Stimulated activated CD8-positive, alpha-beta memory T cell treated with anti-CD3 and anti-CD28 coated beads, Interleukin-4, amount 100 ng/mL, for 48 hours (primary cell): ENCODE results near the gene CCL18.
"Not testable (repeated sequence)": the region's sequence is repeated elsewhere in the genome, so short reads cannot be mapped to it uniquely, and the experiment has no call there.

ENCODE experiments used
- DNase-seq: peaks from one replicate; pipeline ENCODE4 v3.0.0-alpha.2; 2020

The CCL18 gene, protein sequence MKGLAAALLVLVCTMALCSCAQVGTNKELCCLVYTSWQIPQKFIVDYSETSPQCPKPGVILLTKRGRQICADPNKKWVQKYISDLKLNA

DNA sequence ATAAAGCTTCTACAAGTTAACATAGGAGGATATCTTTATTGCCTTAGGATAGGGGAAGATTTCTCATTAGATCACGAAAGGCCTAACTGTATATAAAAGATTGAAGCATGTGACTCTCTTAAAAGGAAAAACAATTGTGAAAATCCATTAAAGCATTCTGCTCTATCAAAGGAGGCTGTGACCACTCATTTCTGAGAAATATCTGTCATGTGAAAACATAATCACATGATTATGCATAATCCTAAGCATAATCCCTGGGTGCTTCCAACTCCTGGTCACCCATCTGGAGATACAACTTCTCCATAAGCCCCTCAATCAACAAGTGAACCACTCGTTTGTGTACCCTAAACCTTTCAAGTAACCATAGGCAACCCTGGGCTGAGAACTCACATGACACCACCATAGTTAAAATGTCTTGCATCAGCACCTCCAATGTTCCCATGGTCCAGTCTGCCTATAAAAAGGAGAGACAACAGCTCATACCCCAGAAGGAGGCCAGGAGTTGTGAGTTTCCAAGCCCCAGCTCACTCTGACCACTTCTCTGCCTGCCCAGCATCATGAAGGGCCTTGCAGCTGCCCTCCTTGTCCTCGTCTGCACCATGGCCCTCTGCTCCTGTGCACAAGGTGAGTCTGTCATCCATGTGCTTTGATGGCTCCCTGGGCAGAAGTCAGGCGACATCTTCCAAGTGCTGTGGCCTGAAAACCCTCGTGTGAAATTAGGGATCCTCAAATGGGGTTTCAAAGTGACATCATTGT lies at the start of gene CCL18:
Gene CCL18, plus strand, starts transcription at position 487 of the 756 bp plus-strand sequence. Its CDS starts 71 bp downstream, at position 558.
- no peak for DNase-seq

DNA sequence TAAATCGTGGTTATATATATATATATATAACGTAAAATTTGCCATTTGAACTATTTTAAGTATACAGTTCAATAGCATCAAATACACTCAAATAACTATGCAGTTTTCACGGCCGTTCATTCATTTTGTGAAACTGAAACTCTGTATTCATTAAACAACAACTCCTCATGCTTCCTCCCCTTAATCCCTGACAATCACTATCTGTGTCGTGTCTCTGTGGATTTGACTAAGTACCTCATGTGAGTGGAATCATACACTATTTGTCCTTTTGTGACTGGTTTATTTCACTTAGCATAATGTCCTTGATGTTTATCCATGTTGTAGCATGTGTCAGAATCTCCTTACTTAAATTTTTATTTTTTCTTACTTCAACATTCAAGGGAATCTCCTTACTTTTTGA lies 49.1 kb upstream of the CCL18 start:
- DNase-seq = no peak

DNA sequence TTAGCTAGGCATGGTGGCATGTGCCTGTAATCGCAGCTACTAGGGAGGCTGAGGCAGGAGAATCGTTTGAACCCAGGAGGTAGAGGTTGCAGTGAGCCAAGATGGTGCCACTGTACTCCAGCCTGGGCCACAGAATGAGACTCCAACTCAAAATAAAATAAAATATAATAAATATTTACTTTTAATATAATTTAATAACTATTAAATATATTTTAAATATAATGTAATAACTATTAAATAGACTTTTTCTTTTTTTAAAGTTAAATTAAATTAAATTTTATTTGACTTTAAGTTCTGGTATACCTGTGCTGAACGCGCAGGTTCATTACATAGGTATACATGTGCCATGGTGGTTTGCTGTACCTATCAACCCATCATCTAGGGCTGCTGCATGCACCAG lies 48.2 kb upstream of the CCL18 start:
- not testable (repeated sequence) for DNase-seq

DNA sequence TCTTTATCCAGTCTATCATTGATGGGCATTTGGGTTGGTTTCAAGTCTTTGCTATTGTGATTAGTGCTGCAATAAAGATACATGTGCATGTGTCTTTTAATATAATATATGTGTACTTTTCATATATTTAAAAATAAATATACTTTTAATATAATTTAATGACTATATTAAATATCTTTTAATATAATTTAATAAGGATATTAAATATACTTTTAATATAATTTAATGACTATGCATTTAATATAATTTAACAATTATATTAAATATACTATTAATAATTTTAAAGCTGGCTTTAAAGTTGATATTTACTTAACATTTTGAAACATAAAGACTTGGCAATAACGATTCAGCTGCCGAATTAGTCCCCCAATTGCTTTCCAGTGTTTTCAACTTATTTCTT lies 47.5 kb upstream of the CCL18 start:
- DNase-seq = no peak

DNA sequence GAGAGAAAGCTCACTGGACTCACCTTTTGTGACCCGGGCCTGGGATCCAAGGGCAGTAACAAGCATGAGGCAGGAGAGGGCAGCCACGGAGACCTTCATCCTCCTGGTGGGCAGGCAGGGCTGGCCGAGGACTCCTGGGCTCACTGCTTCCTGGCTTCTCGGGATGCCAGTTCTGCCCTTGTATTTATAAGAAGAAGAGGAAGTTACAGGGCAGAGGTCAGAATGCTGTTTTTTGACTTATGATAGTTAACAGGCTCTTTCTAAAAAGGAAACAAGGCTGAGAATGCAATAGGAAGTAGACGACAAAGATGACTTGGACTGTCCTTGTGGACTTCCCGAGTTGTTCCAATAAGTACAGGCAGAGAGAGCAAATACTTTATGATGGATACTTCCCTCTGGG lies 46.3 kb upstream of the CCL18 start, which contains the start of gene CCL23:
Gene CCL23, minus strand, starts transcription at position 174 of the 400 bp plus-strand sequence. Its CDS starts 75 bp downstream, at position 99.
- no peak for DNase-seq

DNA sequence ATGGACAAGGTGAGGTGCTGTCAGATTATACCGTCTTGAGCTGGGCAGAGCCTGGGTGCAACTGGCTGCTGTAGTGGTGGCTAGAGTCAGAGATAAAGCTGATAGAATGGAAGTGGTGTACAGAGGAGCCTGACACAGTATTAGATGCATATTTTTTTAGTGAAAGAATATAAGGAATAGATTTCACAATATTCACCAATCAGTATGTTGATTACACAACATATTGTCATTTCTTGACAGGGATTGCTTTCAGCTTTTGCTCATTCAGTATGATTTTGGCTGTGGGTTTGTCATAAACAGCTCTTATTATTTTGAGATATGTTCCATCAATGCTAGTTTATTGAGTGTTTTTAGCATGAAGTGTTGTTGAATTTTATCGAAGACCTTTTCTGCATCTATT lies 44.6 kb upstream of the CCL18 start:
- DNase-seq = no peak

DNA sequence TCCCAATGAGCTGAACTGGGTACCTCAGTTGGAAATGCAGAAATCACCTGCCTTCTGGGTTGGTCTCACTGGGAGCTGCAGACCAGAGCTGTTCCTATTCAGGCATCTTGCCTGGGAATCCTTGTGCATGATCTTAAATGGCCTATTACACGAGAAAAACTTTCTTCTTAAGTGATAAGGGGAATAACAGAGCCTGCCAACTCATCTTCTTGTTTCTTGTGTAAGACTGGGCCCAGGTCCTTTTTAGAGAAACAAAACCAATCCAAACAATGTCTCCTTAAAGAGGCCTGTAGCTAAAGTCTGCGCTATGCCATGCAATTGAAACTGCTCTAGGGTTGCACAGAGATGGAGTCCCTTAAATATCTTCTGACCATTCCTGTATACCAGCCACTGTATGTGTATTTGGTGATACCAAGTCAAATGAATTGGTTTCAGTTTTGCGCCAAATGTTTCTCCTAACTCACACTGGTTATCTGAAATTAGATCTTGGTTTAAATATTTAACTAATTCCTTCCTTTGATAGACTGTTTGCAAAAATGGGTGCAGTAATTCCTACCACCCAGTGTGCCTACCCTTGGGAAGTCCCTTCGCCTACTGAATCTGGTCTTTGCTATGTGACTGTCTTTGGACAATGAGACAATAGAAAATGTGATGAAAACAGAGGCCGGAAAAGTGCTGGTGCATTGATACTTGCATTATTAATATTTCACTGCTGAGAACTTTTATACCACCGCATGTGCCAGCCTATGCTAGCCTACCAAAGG lies 39.8 kb upstream of the CCL18 start:
- no peak for DNase-seq

DNA sequence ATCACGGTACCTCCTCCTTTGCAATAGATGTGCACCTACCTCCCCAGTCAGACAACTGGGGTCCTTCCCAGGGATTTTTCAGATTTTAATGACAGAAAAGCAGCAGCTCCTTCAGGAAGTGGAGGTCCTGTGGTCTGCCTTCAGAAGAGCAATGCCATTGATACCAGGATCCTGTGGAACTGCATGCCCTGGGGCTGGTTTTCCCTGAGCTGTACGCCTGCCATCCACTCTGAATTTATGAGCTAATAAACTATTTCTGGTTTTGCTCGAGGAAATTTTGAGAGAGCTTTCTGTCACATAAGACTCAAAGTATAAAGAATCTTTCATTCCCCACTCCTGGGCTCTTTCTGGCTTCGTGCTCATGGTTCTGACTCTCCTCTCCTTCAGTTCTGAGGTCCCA lies 36.3 kb upstream of the CCL18 start:
- no peak for DNase-seq

DNA sequence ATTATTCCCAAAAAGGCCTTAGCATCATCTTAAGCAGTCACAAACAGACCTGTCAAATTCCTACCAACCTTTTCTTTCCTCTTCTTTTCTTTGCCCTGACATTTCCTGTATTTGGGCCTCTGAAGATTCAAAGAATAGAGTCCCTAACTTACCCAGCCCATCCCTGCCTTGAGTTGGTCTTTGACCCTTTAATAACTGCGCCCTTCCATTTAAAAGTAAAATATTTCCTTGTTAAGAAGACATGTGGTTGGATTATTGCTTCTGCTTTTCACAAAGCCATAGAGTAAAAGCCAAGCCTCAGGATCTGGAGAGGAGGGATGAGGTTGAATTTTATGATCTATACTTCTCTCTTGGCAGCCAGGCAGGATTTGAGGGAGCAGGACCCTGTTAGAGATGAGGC lies 33.1 kb upstream of the CCL18 start:
- DNase-seq = no peak

DNA sequence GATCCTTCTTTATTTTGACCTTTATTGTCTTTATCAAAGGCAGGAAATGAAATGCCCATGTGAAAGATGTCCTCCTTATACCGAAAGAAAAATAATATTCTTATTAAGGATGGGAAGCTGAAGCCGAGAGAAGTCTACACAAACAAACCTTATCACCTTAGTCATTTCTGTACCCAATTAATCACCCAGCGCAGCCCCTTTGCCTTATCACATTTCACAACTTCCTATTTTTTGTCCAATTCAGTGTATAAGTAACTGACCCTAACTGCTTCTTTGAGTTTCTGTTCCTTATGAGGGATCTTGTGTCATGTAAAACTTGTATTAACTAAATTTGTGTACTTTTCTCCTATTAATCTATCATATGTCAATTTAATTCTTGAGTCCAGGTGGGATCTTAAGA lies 29.9 kb upstream of the CCL18 start:
- no peak for DNase-seq

DNA sequence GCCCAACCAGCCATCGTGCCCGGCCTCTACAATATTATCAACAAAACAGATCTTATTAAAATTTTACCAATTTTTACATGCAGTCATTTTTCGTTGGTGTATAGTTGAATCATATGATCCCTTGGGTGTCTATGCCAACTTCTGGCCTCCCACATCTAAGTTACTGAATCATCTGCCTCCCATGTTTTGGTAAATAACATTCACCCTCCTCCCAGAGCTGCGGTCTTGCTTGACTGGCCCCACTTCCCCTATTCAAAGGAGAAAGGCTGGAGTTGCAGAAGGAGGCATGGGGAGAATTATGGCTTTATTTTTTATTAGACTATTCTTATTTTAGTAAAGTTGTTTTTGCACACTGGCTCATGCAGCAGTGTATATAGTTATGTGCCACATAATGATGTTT lies 27.8 kb upstream of the CCL18 start:
- no peak for DNase-seq

DNA sequence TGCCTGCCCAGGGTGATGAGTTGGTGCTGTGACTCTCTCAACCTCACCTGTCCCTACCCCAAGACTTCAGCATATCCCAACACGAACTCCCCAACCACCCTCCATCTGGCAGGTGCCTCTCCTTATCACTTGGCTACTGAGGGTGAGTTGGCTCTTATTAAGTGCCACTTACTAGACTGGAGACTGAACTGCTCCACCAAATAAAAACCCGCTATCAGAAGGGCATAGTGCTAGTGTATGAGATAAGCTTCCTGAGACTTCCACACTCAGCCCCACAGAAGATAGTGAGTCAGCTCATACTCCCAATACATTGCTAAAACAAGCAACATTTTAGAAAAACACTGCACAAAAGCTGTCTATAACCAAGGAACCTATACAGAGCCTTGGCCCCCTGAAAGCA lies 16.0 kb upstream of the CCL18 start:
- DNase-seq = no peak

DNA sequence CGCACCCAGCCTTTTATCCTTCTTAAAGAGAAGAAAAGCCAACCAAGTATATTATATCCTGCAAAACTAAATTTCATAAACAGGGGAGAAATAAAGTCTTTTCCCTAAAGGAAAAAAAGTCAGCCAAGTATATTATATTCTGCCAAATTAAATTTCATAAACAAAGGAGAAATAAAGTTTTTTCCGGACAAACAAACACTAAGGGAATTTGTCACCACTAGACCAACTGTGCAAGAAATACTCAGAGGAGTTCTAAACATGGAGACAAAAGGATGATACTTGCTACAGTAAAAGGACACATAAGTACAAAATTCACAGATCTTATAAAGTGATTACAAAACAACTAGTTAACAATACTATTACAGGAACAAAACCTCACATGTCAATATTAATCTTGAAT lies 14.4 kb upstream of the CCL18 start:
- no peak for DNase-seq

DNA sequence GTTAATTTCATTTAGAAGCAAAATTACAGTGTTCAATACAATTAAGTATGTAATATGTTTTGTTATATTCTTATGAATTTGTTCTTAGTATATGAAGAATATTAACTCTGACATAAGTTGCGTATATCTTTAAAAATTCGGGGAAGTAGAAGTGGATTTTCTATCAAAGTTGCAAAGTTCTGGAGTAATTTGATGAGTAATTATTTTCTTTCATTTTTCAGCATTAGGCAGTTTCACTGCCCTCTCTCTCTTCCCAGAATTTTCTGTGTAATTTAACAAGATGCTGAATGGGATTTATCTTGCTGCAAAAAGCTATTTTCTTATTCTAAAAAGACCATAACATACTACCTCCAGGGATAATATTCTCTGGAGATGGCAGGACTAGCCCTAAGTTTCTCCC lies 8.9 kb upstream of the CCL18 start:
- no peak for DNase-seq

DNA sequence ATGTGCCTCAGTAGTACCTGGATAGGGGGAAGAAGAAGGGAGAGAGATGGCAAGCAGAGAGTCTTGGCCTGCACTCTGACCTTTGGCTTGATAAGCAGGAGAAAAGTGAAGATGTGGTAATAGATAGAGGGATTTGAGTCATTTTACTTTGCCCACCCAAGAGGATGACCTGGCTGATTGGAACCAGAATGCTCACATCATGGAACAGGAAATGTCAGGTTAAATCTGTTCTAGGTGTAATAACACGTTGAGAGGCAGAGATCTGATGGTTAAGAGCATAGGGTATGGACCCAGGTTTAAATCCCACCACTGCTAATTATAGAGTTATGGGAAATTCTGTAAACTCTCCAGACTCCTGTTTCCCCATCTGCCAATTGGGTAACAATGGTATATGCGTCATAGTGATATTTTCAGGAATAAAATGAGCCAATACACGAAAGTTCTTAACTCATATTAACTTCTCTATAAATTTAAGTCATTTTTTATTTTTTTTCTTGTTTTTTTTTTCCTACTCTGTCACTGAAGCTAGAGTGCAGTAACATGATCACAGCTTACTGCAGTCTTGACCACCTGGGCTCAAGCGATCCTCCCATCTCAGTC lies 8.1 kb upstream of the CCL18 start:
- no peak for DNase-seq

DNA sequence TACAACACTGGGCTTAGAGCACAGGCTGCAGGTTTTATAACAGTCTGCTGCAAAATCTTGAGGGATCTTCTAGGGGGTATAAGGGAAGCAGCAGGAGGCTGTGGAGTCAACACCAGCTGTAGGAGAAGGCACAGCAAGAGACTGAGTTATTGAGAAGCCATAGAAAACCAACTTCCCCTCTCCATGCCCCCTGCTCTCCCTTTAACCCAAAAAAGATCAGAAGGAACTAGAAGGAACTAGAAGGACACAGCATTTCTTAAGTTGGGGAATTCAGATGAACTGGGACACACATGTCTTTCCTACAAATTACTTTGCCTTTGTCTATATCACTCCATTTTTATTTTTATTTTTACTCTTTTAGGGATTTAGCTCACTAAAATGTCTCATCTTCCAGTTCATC lies 6.2 kb upstream of the CCL18 start:
- DNase-seq = no peak

DNA sequence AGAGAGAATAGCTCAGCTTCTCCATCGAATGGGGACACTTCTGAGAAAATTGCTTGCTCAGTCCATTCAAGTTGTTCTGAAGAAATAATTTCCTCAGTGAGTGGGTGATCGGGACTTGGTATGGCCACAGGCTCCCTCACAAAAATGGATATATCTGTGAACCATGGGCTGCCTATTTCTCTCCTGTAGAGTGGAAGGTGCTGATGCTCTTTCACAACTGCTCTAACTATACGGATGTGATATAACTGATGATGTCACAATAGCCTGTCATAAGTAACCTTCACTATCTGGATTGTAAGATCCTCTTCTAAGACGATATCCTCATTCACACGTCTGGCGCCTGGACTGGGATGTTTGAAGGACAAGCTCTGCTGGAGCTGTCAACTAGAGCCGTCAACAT lies 4.7 kb upstream of the CCL18 start:
- no peak for DNase-seq

DNA sequence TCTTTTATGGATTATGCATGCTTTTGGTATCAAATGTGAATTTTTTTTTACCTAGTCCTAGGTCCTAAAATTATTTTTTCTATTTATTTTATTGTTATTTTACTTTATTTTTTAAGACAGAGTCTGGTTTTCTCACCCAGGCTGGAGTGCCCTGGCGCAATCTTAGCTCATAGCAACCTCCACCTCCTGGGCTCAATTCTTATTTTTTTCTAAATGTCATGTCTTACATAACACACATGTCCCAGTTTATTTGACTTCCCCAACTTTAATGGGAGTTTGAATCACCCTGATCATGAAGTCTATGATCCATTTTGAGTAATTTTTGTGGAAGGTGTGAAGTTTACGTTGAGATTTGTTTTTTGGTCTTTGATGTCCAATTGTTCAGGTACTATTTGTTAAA lies 3.3 kb upstream of the CCL18 start:
- DNase-seq = no peak

DNA sequence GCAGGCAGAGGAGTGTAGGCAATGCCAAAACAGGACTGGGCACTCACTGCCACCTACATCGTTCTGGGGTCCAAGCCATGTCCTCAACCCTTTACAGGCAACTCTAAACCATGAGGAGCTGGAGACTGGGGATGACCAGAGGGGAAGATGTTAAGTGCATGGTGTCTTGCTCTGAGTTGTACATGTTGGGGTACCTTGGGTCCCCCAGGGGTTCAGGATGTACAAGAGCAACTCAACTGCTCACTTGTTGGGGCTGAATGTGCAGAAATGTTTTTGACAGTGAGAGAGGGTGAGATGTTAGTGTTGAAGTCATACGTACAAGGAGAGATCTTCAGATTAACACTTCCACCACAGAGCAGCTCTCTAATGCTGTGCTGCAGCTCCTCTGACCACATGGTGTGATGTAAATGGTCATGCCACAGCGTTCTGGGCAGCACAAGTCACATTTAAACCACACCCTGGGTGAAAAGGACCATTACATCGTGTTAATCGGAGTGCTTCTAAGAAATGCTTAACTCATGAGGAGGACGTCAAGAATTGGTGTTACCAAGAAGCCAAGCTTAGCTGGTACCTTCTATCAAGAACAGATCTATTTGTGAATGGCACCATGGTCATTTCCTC lies 2.4 kb downstream of the CCL18 start:
- no peak for DNase-seq

DNA sequence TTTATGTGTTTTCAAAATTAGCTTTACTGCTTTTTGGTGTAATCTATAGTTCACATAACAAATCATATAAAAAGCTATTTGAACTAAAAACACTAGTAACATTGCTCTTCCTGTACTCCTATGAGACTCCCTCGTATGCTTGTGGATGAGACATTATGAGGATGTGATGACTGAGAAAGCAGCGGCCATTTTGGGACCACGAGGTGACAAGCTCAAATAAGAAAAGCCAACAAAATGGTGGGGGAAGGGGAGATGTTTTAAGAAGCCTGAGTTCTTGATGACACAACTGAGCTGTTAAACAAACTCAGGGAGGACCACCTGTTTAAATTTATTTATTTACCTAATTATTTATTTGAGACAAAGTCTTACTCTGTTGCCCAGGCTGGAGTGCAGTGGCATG lies 4.5 kb downstream of the CCL18 start:
- DNase-seq = no peak

DNA sequence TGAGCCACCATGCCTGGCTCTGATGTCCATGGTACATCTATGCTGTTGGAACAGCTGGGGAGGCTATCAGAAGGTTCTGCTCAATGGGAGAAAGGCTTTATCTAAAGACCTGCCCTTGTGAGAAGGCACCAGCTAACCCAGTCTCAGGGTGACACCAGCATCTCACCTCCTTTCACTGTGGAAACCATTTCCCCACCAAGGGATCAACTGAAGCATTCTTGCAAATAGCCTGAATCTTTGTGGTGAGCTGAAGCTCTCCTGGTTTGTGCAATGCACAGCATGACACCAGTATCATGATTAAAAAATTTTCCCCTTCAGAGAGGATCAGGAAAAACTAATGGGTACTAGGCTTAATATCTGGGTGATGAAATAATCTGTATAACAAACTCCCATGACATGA lies 5.1 kb downstream of the CCL18 start:
- DNase-seq = no peak

DNA sequence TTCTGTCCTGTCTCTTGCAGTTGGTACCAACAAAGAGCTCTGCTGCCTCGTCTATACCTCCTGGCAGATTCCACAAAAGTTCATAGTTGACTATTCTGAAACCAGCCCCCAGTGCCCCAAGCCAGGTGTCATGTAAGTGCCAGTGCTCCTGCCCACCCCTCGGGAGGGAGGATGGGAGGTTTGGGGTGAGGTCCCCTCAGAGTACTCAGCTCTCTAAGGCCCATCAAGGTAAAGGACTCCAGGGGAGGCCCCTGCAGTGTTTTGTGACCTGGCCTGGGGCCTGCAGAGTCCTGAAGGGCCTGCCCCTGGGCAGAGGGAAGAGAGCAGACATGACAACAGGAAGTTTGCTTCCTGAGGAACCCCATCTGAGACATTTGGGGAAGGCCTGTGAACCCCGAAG lies 6.4 kb downstream of the CCL18 start:
- DNase-seq = no peak

DNA sequence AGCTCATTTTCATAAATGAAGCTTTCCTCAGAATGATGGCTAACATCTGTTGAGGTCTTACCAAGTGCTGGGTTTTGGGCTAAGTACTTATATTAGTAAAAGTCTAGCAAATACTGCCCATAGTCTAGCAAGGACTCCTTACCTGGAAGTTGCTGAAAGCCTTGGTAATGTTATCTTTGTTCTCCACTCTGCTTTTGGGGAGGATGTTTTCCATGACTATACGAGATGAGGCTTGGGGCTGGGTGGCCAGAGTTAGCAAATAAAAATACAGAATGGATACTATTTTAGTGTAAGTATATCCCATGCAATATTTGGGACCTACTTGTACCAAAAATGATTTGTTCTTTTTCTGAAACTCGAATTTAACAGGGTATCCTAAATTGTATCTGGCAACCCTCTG lies 7.7 kb downstream of the CCL18 start:
- DNase-seq = no peak
